Ecto neural progenitor cell (in vitro differentiated cells): ENCODE results near the gene TMCC1.
"Not testable (repeated sequence)": the region's sequence is repeated elsewhere in the genome, so short reads cannot be mapped to it uniquely, and the experiment has no call there.

ENCODE experiments used
- DNase-seq: peaks from one replicate; pipeline ENCODE4 v3.0.0-alpha.2; 2018; ENCODE audit warnings: low spot score

Gene TMCC1

GRCh38 chr3:129892486-129892856, 1.0 kb downstream of the TMCC1 start:
- peak; percentile 48 for DNase-seq

- DNase-seq: no peak
Observed at GRCh38 chr3:129890891-129891290, 2.6 kb downstream of the TMCC1 start.

GRCh38 chr3:129890125-129890524, 3.4 kb downstream of the TMCC1 start:
- DNase-seq: no peak

- DNase-seq: no peak
Observed at GRCh38 chr3:129888771-129889170, 4.7 kb downstream of the TMCC1 start.

GRCh38 chr3:129881261-129881660, 12.2 kb downstream of the TMCC1 start:
- DNase-seq: no peak

GRCh38 chr3:129878355-129878754, 15.2 kb downstream of the TMCC1 start:
- no peak for DNase-seq

GRCh38 chr3:129874479-129874878, 19.0 kb downstream of the TMCC1 start:
- DNase-seq: not testable (repeated sequence)

GRCh38 chr3:129868912-129869311, 24.6 kb downstream of the TMCC1 start:
- DNase-seq: no peak

GRCh38 chr3:129867506-129868124, 25.9 kb downstream of the TMCC1 start:
- DNase-seq: no peak

- no peak for DNase-seq
Observed at GRCh38 chr3:129865806-129866205, 27.7 kb downstream of the TMCC1 start.

- DNase-seq: no peak
Observed at GRCh38 chr3:129864519-129864918, 29.0 kb downstream of the TMCC1 start.

- no peak for DNase-seq
Observed at GRCh38 chr3:129859272-129859671, 34.2 kb downstream of the TMCC1 start.

- no peak for DNase-seq
Observed at GRCh38 chr3:129857899-129858298, 35.6 kb downstream of the TMCC1 start.

- DNase-seq: not testable (repeated sequence)
Observed at GRCh38 chr3:129856790-129857189, 36.7 kb downstream of the TMCC1 start.

GRCh38 chr3:129855832-129856419, 37.6 kb downstream of the TMCC1 start:
- DNase-seq: no peak

GRCh38 chr3:129855170-129855831, 38.2 kb downstream of the TMCC1 start:
- no peak for DNase-seq

GRCh38 chr3:129854460-129854859, 39.1 kb downstream of the TMCC1 start:
- no peak for DNase-seq

- no peak for DNase-seq
Observed at GRCh38 chr3:129845956-129846355, 47.6 kb downstream of the TMCC1 start.

GRCh38 chr3:129840707-129841360, 52.7 kb downstream of the TMCC1 start:
- DNase-seq: no peak

GRCh38 chr3:129838086-129838485, 55.4 kb downstream of the TMCC1 start:
- no peak for DNase-seq

GRCh38 chr3:129837065-129837642, 56.4 kb downstream of the TMCC1 start:
- DNase-seq: no peak

- no peak for DNase-seq
Observed at GRCh38 chr3:129836381-129837064, 57.0 kb downstream of the TMCC1 start.
